T-helper 2 cell treated with Interferon-gamma antibody and Interleukin-4, amounts not matched to agents 100 ng/mL and 5 ng/mL, for 36 hours (primary cell): ENCODE data around the gene MCM9. TPM values are rescaled to one million over a fixed set of nuclear protein-coding genes. Genes with fewer than 3 reads are reported as not detected.

Source experiments
- intact Hi-C: fragments of 100-400 bp; cut with micrococcal nuclease; formaldehyde crosslinking; loops from one replicate; pipeline ENCODE4 v1.15.1; 2023
- total RNA-seq: library from RNA; stranded (reverse); gene quantifications from 2 replicates; pipeline ENCODE4 v1.2.3, GENCODE V29; 2022

MCM9 gene
- 18.3 and 18.8 TPM in 2 replicates for total RNA-seq

DNA sequence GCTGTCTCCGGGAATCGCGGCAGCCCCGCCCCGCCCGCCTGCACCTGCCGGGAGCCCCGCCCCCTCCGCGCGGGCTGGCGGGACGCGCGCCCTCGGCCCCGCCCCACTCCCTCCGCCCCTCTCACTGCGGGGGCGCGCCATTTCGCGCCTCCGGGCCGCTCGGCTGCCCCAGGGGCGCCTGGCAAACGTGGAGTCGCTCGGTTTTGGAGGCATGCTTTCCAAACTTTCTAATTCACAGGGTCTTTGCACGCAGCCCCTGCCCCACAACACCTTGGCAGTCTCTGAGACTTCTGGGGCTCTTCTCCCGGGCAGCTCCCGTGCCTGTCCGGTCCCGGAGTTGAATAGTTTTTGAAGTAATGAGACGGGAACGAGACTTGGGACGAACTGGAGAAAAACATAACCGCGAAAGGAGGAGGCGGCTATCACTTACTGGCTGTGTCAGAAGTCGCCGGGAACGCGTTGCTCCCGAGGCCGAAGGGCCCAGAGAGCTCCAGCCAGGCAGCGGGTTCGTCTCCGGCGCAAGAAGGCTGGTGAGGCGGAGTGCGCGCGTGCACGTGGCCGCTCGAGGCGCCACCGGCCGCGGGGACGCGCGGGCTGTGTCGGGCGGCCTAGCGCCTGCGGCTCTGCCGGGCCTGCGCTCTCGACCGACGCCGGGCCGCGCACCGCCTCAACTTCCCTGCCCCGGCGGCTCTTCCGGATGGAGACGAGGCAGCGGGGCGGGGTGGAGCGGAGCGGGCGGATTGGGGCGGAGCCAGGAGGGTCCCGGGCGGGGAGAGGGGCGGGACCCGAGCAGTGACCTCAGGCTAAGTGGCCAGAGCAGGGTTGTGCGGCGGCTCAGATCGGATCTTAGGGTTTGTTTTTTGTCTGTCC is at the start of gene MCM9:
TSS of gene MCM9 (minus strand) at position 699 of the 870 bp plus-strand sequence. CDS start 3,436 bp downstream, outside the sequence.
- intact Hi-C loops = loop anchor here (1.0 to 10.0 kb wide), 7 partner anchors 40 to 1260 kb away; partner anchors contain the start of genes ASF1A, CEP85L, MAN1A1 and NUS1

DNA sequence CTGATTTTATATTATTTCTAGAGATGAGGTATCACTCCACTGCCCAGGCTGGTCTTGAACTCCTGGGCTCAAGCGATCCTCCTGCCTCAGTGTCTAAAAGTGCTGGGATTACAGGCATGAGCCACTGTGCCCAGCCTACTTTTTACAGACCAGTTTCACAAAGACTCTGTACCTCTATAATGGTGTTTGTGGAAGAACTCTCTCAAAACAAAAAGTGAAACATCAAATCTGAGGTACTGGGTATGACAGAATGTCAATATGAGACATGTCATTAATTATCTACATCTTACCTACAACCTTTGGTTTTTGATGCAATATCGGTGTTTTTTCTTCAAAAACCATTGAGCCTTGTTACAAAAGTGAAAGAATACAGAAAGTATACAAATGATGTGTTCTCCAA is 49.4 kb upstream of the MCM9 start:
- intact Hi-C loops = no loop called here

GRCh38 chr6:118982575-118982911 is 47.6 kb upstream of the MCM9 start:
- intact Hi-C loops = no loop called here

- intact Hi-C loops = no loop called here
Observed at GRCh38 chr6:118981884-118982574, 47.1 kb upstream of the MCM9 start.

DNA sequence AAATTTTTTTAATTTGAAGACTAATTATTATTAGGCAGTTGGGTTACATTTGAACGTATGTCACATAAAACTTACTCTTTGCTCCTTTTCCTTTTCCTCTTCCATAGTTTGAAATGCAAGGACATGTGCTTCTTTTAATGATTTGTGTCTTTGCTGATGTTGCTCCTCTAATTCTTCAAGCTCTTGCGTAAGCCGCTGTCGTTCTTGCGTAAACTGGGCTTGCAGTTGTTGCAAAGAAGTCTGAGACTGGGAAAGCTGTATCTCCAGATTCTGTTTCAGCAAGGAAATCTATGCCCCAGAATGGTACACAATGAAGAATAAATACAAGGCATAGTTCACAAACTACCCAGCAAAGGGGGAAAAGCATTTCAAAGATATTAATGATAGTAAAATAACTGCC is 45.1 kb upstream of the MCM9 start:
- intact Hi-C loops = no loop called here

DNA sequence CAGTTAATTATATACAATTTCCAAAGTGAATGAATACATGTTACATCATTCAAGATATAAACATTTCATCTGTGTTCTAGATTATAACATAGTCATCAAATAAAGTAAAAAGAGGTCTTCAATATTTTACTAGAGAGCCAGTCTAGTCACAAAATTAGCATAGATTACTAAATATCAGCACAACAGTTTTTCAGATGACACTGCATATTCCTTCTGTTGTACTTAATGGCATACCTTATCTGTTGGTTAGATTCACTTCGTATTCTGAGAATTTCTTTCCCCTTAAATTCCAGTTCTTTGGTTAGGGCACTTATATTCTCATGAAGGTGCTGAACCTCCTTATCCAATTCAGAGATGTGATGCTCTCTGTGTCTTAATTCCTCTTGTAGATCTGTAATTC is 39.8 kb upstream of the MCM9 start:
- intact Hi-C loops = no loop called here

DNA sequence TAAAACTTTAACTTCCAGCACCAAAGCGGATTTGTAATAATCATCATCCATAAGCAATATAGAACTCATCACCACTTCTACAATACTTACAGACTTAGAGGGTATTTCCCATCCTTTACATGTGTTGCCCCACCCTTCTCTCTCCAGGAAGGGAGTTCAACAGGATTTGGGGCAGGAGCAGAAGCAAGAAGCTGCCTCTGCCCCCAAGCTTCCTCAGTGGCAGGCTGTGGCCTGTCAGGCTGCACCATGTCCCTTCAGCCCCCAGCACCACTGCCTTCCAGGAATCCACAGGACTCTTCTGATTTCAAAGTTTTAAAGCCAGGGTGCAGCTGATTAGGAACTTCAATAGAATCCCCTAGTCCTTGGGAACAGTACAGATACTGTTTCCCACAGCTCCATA is 36.7 kb upstream of the MCM9 start:
- intact Hi-C loops = no loop called here

DNA sequence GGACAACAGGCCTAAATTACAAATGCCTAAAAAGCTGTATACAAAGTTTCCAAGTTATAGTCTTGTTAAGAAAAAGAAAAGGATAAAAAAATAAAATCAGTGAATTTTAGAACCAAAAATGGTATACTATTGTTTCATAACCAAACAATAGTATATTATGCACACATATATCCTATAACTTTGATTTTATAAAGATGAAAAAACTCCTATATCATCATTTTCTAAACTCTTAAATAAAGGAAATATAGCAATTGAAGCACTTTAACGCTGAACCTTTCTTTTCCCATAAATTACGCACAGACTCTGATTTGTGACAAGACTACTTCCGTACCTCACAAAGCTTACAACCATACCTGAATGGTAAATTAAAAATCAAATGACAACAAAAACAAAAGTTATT is 35.9 kb upstream of the MCM9 start:
- intact Hi-C loops = no loop called here

GRCh38 chr6:118968416-118968815 is 33.5 kb upstream of the MCM9 start:
- intact Hi-C loops = no loop called here

- intact Hi-C loops = no loop called here
Observed at GRCh38 chr6:118967239-118967638, 32.3 kb upstream of the MCM9 start.

- intact Hi-C loops = no loop called here
Observed at GRCh38 chr6:118965843-118966370, 30.9 kb upstream of the MCM9 start.

DNA sequence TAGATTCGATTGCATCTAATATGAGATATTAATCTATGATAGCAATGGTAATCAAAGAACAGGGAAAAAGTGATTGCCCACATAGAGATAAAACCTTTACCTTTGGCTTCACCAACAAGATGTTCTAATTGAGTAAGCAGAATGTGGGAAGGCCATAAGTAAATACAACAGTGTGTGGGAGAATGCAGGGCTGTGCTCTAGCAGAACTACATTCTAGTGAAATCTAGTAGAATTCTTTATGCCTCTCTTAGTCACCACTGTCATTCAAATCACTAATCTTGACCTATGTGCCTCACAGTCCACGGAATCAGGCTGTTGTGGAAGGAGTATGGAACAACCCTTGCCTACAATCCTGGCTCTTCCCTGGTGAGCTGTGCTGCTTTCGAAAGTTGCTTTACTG is 30.4 kb upstream of the MCM9 start:
- intact Hi-C loops = no loop called here

- intact Hi-C loops = loop anchor here (1.0 kb wide), 1 partner anchor 147 kb away; no protein-coding TSS in a partner anchor
Observed at GRCh38 chr6:118963003-118963402, 28.0 kb upstream of the MCM9 start.

DNA sequence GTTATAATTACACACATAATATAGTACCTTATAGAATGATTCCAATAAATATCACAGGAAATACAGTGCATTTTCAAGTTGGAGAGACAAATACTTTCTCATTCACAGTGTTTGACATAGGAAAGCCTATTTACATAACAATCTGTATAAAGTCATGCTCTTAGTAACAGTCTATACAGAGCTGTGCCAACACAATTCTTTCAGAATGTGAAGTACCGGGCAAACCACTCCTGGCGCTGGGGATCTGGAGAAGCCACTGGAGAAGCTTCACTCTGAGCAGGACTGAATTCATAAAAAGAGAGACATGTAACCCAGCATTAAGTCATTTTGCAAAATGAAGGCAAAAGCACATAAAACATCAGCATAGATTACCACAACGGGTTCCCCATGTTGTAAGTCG is 24.9 kb upstream of the MCM9 start:
- intact Hi-C loops = no loop called here

GRCh38 chr6:118953391-118953790 is 18.4 kb upstream of the MCM9 start:
- intact Hi-C loops = no loop called here

DNA sequence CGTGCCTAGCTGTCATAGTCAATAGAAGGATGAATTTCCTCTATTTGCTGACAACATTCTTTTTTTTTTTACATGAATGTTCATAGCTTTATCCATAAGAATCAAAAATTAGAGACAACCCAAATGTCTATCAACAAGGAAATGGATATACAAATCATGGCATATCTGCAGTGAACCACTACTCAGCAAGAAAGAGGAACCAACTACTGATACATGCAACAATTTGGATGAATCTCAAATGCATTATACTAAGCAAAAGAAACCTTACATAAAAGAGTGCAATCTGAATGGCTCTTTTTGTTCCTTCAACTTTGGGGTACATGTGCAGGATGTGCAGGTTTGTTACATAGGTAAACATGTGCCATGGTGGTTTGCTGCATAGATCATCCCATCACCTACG is 17.7 kb upstream of the MCM9 start:
- intact Hi-C loops = no loop called here

GRCh38 chr6:118945217-118945616 is 10.3 kb upstream of the MCM9 start:
- intact Hi-C loops = no loop called here

DNA sequence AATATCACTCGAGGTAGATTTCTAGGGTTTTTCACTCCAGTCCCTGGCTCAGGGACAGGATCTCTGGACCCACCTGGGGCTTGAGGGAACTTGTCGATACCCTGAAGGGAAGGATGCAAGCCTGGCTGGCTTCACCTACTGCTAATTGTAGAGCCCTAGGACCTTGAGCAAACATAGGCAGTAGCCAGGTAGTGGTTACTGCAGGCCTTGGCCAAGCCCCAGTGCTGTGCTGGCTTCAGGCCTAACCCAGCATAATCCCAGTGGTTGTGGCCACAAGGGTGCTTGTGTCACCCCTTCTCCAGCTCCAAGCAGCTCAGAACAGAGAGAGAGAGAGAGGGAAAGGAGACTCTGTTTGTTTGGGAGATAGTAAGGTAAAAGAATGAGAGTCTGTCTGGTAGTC is 5.8 kb upstream of the MCM9 start:
- intact Hi-C loops = no loop called here

DNA sequence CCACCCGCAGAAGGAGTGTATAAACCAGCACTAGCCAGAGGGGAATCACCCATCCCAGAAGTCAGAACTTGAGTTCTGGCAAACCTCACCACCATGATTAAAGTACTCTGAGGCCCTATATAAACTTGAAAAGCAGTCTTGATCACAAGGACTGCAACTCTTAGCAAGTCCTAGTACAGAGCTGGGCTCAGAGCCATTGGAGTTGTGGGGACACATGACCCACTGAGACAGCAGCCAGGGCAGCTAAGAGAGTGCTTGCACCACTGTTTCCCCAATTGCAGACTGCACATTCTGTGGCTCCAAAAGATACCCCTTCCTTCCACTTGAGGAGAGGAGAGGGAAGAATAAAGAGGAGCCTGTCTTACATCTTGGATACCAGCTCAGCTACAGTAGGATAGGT is 4.7 kb upstream of the MCM9 start:
- intact Hi-C loops = loop anchor here (10.0 kb wide), 2 partner anchors 375 to 1265 kb away; partner anchors contain the start of gene NUS1

- intact Hi-C loops = loop anchor here (1.0 to 10.0 kb wide), 3 partner anchors 141 to 1261 kb away; partner anchors contain the start of gene NUS1
Observed at GRCh38 chr6:118935978-118936703, 1.2 kb upstream of the MCM9 start.

DNA sequence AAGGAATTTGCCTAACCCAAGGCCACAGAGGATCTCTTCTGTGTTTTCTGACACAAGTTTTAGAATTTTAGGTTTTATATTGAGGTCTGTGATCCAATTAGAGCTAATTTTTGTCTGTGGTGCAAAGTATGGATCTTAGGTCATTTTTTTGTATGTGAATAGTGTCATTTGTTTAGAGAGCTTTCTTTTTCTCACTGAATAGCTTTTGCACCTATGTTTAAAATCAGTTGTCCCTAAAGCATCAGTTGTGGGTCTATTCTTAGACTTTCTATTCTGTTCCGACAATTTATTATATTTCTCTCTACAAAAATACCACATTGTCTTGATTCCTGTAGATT is 341 bp upstream of the MCM9 start:
- intact Hi-C loops = loop anchor here (1.0 to 10.0 kb wide), 3 partner anchors 142 to 1260 kb away; partner anchors contain the start of gene NUS1
